ENCODE results near the gene LGALS1. TPM values are rescaled to one million over a fixed set of nuclear protein-coding genes. Genes with fewer than 3 reads are reported as not detected.
A peak's percentile ranks its signal among the peaks of the same experiment; 100 is the strongest.

Gene LGALS1
- total and polyA plus RNA-seq, 4 donors, result 35.6 to 138 (median 91.6) TPM

- Histone ChIP-seq H3K27ac (ENCODE audit: low read depth in 1 of 2, low read length in 2 of 2) (no peak overlapping the region), H3K4me1 (ENCODE audit: control insufficient read depth in 4 of 4, insufficient read depth in 4 of 4, low read length in 3 of 4) (peaks cover 3 to 21% (median 6%) of the 10 kb centered on the region in 4 donors), H3K4me3 (ENCODE audit: low read depth in 1 of 3, low read length in 3 of 3) (peak overlapping the region in 1 of 3 donors; percentile 55), H3K27me3 (ENCODE audit: control insufficient read depth in 4 of 4, insufficient read depth in 4 of 4, low read length in 3 of 4) (no peaks in the 10 kb centered on the region), H3K9me3 (ENCODE audit: control insufficient read depth in 4 of 4, low read length in 3 of 4) (no peaks in the 10 kb centered on the region), H3K36me3 (ENCODE audit: control insufficient read depth in 4 of 4, insufficient read depth in 3 of 4, low read depth in 1 of 4, low read length in 3 of 4) (no peaks in the 10 kb centered on the region), H3K9ac (ENCODE audit: low read depth in 1 of 2, low read length in 2 of 2) (peak overlapping the region in 1 of 2 donors; percentile 7)
- 80% methylated on average over 24 of the region's 24 CpGs for WGBS
- TF ChIP-seq SP1 (IDR thresholded peaks at IDR 0.05) (no peak), JUND (IDR thresholded peaks at IDR 0.05) (no peak), FOXA1 (IDR thresholded peaks at IDR 0.05) (no peak), YY1 (IDR thresholded peaks at IDR 0.05) (no peak), EGR1 (IDR thresholded peaks at IDR 0.05; ENCODE audit: low read depth in 2 of 2) (no peak), RXRA (IDR thresholded peaks at IDR 0.05) (no peak), HNF4A (conservative IDR thresholded peaks at IDR 0.05) (no peak)
- DNase-seq (ENCODE audit: low spot score), result no peak
Observed at GRCh38 chr22:37640591-37641560, 34.6 kb upstream of the LGALS1 start.

DNA sequence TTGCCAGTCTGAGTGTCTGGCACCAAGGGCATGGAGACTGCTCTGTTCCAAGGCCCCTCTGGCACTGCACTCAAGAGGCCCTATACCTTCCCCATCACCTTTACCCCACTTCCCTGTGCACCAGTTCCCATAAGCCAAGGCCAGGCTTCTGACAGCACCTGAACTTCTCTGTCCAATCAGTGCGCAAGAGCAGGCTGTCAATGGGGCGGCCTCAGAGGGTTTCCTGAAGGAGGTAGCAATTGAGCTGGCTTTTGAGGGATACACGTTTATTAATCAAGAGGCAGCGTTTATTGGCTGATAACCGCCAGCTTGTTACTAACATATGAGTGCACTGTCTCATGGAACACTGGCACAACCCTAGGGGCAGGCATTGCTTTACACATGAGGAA, 33.9 kb upstream of the LGALS1 start:
- TF ChIP-seq GABPA (IDR thresholded peaks at IDR 0.05 in 1 of 2, conservative IDR thresholded peaks at IDR 0.05 in 1 of 2) (no peak), RAD21 (IDR thresholded peaks at IDR 0.05) (no peak), HNF4A (conservative IDR thresholded peaks at IDR 0.05) (no peak), RXRA (IDR thresholded peaks at IDR 0.05) (no peak), NR2F2 (IDR thresholded peaks at IDR 0.05) (no peak), JUND (IDR thresholded peaks at IDR 0.05) (no peak), EGR1 (IDR thresholded peaks at IDR 0.05; ENCODE audit: low read depth in 2 of 2) (no peak), HNF4G (IDR thresholded peaks at IDR 0.05) (no peak), FOXA2 (IDR thresholded peaks at IDR 0.05) (no peak)
- TF ChIP-seq, protein P1, sequence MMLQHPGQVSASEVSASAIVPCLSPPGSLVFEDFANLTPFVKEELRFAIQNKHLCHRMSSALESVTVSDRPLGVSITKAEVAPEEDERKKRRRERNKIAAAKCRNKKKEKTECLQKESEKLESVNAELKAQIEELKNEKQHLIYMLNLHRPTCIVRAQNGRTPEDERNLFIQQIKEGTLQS (IDR thresholded peaks at IDR 0.05), result no peak
- TF ChIP-seq, protein P2, sequence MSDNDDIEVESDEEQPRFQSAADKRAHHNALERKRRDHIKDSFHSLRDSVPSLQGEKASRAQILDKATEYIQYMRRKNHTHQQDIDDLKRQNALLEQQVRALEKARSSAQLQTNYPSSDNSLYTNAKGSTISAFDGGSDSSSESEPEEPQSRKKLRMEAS (IDR thresholded peaks at IDR 0.05), result no peak
- Histone ChIP-seq H3K27ac (ENCODE audit: low read depth in 1 of 2, low read length in 2 of 2) (no peak overlapping the region), H3K4me3 (ENCODE audit: low read depth in 1 of 3, low read length in 3 of 3) (no peak overlapping the region), H3K9ac (ENCODE audit: low read depth in 1 of 2, low read length in 2 of 2) (no peak overlapping the region), H3K27me3 (ENCODE audit: control insufficient read depth in 4 of 4, insufficient read depth in 4 of 4, low read length in 3 of 4) (no peaks in the 10 kb centered on the region), H3K36me3 (ENCODE audit: control insufficient read depth in 4 of 4, insufficient read depth in 3 of 4, low read depth in 1 of 4, low read length in 3 of 4) (no peaks in the 10 kb centered on the region), H3K4me1 (ENCODE audit: control insufficient read depth in 4 of 4, insufficient read depth in 4 of 4, low read length in 3 of 4) (peaks cover 3 to 21% (median 6%) of the 10 kb centered on the region in 4 donors), H3K9me3 (ENCODE audit: control insufficient read depth in 4 of 4, low read length in 3 of 4) (no peaks in the 10 kb centered on the region)
- WGBS, result 85% methylated on average over 5 of the region's 5 CpGs
- no peak for DNase-seq (ENCODE audit: low spot score)

DNA sequence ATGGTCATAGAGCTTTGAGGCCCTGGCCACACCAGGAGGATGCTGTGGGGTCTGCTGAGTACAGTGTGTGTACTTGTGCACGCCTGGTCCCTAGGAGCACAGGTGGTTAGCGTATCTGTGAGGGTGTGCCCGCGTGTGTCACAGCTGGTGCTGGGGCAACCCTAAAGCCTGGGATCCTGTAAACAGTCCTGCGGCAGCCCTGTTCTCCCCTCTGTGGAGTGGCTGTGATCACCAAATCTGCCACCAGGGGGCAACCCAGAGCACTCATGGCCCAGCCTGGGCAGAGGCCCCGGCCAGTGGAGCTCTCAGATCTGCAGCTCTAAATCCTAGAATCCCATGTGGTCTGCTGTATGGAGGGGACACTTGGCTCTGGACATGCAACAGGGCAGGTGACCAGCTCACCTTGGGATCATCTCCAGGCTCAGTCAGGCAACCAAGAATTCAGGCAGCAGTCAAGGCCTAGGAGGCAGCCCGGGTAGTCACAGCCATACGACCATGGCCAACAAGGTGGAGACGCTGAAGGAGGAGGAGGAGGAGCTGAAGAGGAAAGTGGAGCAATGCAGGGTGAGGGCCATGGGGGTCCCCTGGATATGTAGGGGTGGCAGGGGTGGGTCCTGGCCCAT, 32.1 kb upstream of the LGALS1 start:
- H3K9me3 ChIP-seq (ENCODE audit: control insufficient read depth in 4 of 4, low read length in 3 of 4), result no peaks in the 10 kb centered on the region
- H3K9ac ChIP-seq (ENCODE audit: low read depth in 1 of 2, low read length in 2 of 2), result no peak overlapping the region
- H3K27ac ChIP-seq (ENCODE audit: low read depth in 1 of 2, low read length in 2 of 2), result no peak overlapping the region
- H3K36me3 ChIP-seq (ENCODE audit: control insufficient read depth in 4 of 4, insufficient read depth in 3 of 4, low read depth in 1 of 4, low read length in 3 of 4), result no peaks in the 10 kb centered on the region
- TF ChIP-seq RXRA (IDR thresholded peaks at IDR 0.05) (peak in 1 of 2 donors; percentile 26), EGR1 (IDR thresholded peaks at IDR 0.05; ENCODE audit: low read depth in 2 of 2) (no peak), RAD21 (IDR thresholded peaks at IDR 0.05) (peak; percentile 89 to 95), GABPA (IDR thresholded peaks at IDR 0.05 in 1 of 2, conservative IDR thresholded peaks at IDR 0.05 in 1 of 2) (no peak)
- TF ChIP-seq, protein P3, sequence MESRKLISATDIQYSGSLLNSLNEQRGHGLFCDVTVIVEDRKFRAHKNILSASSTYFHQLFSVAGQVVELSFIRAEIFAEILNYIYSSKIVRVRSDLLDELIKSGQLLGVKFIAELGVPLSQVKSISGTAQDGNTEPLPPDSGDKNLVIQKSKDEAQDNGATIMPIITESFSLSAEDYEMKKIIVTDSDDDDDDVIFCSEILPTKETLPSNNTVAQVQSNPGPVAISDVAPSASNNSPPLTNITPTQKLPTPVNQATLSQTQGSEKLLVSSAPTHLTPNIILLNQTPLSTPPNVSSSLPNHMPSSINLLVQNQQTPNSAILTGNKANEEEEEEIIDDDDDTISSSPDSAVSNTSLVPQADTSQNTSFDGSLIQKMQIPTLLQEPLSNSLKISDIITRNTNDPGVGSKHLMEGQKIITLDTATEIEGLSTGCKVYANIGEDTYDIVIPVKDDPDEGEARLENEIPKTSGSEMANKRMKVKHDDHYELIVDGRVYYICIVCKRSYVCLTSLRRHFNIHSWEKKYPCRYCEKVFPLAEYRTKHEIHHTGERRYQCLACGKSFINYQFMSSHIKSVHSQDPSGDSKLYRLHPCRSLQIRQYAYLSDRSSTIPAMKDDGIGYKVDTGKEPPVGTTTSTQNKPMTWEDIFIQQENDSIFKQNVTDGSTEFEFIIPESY (IDR thresholded peaks at IDR 0.05), result no peak
- TF ChIP-seq, protein P4, sequence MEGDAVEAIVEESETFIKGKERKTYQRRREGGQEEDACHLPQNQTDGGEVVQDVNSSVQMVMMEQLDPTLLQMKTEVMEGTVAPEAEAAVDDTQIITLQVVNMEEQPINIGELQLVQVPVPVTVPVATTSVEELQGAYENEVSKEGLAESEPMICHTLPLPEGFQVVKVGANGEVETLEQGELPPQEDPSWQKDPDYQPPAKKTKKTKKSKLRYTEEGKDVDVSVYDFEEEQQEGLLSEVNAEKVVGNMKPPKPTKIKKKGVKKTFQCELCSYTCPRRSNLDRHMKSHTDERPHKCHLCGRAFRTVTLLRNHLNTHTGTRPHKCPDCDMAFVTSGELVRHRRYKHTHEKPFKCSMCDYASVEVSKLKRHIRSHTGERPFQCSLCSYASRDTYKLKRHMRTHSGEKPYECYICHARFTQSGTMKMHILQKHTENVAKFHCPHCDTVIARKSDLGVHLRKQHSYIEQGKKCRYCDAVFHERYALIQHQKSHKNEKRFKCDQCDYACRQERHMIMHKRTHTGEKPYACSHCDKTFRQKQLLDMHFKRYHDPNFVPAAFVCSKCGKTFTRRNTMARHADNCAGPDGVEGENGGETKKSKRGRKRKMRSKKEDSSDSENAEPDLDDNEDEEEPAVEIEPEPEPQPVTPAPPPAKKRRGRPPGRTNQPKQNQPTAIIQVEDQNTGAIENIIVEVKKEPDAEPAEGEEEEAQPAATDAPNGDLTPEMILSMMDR (IDR thresholded peaks at IDR 0.05; ENCODE audit: low read depth, low read length, missing input control), result peak; percentile 93
- peak; percentile 93 for DNase-seq (ENCODE audit: low spot score)
- H3K4me3 ChIP-seq (ENCODE audit: low read depth in 1 of 3, low read length in 3 of 3), result no peak overlapping the region
- peaks cover 2 to 19% (median 6%) of the 10 kb centered on the region in 4 donors for H3K4me1 ChIP-seq (ENCODE audit: control insufficient read depth in 4 of 4, insufficient read depth in 4 of 4, low read length in 3 of 4)
- WGBS, result 35% methylated on average over 9 of the region's 9 CpGs
- no peaks in the 10 kb centered on the region for H3K27me3 ChIP-seq (ENCODE audit: control insufficient read depth in 4 of 4, insufficient read depth in 4 of 4, low read length in 3 of 4)
